Adrenal gland (tissue), 5 donors: ENCODE measurements around the gene HCK.

Source experiments
- CTCF ChIP-seq, 6 experiments: fragments of 450-650 bp in 4 of 6; fragments of 200-600 bp in 2 of 6; sonication (generic) in 1 of 6; IDR thresholded peaks; 1 replicate in 5 of 6; 2 replicates in 1 of 6; pipeline versions ENCODE4 v1.5.1 to v1.8.0; 2016 to 2021; ENCODE audit warnings: antibody characterized with exemption in 6 of 6, mild to moderate bottlenecking in 2 of 6, moderate library complexity in 1 of 6
- POLR2A ChIP-seq, 2 donors: fragments of 450-650 bp; IDR thresholded peaks; one replicate each; pipeline ENCODE4 v1.6.1; 2017; ENCODE audit warnings: antibody characterized with exemption in 2 of 2, mild to moderate bottlenecking in 2 of 2, moderate library complexity in 1 of 2
- donor health status: DM: no; HTN: no; CAD: no.

GRCh38 chr20:32150291-32150848, 98.3 kb downstream of the HCK start:
- TF ChIP-seq CTCF (IDR thresholded peaks at IDR 0.05) (no peak), POLR2A (IDR thresholded peaks at IDR 0.05) (no peak)
